CD4-positive, alpha-beta T cell treated with Interleukin-2 at 100 ng/mL for 4 hours (primary cell): ENCODE results near the gene FOXD3.

Experiments
- DNase-seq: peaks from one replicate; pipeline ENCODE4 v3.0.0-alpha.2; 2020; ENCODE audit warnings: low spot score

The FOXD3 gene

DNA sequence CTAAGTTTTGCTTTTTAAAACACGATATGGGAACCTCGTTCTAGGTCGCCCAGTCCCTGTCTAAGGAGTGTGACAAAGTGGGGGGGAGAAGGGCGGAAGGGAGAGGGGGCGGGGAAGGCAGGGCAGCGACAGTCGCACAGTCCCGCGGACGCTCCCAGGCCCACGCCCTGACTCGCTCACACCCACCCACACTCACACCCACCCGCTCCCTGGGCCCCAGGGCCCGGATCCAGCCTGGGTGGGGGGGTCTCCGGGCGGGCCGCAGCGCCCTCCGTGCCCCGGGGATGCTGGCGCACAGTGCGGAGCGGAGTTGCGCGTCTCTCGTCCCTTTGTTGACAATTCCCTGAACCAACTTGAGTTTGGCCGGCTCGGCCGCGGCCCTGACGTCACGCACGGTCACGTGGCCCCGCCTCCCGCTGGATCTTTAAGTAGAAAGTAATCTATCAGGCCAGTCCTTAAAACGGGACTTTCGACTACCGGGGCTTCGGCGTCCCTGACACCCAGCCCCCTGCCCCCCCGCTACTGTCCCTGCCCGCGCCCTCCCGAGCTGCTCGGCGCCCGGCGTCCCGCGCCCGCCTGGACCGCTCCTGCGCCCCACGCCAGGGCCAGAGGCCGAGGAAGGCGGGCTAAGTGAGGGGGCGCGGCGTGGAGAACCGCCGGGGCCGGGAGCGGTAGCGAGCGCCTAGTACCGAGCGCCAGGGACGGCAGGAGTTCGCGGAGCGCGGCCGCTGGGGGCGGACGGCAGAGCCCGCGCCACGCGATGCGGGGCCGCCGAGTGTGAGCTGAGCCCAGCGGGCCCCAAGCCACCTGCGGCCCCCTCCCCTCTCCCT is at the start of gene FOXD3:
TSS of gene FOXD3 (plus strand) at position 454 of the 830 bp plus-strand sequence. CDS start 492 bp downstream, outside the sequence.
- DNase-seq: no peak

DNA sequence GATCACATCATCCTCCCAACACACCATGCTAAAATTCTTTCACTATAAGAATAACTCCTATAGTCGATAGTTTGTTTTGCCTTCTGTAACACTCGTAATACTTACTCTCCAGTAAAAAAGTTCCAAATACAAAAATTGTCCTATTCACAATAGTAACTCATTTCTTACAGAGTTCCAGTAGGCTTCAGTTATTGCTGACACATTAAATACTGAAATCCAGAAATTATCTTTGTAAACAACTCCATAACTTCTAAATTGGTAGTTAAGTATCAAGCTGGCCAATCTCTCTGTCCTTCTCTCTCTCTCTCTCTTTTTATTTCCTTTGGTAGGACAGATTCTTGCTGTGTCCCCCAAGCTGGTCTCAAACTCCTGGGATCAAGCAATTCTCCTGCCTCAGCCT is 49.6 kb upstream of the FOXD3 start:
- DNase-seq: no peak

- DNase-seq: no peak
Observed at GRCh38 chr1:63274371-63274770, 48.0 kb upstream of the FOXD3 start.

DNA sequence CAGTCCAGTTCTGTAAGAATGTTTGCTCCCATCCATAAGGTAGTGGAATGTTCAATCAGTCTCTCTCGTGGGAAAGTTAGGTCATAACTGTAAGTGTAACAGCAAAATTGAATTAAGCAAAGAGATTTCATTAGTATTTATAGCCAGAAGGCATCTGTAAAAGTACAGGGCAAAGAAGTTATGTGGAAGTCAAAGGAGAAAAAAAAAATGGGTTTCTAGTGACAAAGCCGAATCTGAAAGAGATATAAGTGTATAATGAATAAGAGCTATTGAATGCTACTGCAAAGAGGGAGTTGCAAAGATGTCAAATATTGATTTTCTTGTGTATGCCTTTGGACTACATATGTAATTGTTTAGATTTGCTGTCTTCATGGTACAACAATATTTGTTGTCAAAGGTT is 47.4 kb upstream of the FOXD3 start:
- DNase-seq: no peak

GRCh38 chr1:63276624-63277023 is 45.7 kb upstream of the FOXD3 start:
- DNase-seq: no peak

GRCh38 chr1:63277195-63278192 is 44.9 kb upstream of the FOXD3 start:
- DNase-seq: no peak

- no peak for DNase-seq
Observed at GRCh38 chr1:63281753-63282152, 40.6 kb upstream of the FOXD3 start.

- no peak for DNase-seq
Observed at GRCh38 chr1:63289135-63289534, 33.2 kb upstream of the FOXD3 start.

DNA sequence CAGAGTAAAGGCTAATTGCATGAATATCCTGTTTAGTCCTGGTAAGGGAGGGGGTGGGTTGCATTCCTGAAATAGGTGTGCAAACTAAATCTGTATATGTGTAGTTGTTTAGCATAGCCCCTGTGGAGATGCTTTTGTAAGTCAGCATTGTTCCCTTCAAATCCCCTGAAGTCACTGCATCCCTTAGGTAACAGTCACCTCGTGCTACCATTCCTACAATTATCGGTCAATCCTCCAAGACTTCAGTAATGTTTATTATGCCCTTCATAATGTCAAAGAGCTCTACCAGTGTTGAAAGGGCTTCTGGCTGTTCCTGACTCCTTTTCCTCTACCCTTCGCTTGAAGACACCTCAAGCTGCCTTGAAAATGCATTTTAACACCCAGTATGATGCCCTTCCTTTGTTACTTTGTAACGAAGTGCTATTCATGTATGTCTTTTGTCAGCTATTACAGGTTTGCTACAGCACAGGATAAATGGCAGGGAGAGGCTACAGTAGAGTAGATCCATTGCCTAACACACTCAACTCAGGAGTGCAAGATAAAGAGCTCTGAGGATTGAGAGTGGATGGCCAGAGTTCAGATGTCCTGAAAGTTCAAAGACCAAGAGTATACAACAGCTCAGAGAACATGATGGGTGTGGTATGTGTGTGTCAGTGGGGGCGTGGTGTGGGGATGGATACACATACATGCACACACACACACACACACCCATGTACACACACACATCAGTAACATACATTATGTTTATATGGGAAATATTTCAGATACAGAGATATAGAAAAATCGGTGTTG is 27.4 kb upstream of the FOXD3 start:
- no peak for DNase-seq

GRCh38 chr1:63304410-63304809 is 18.0 kb upstream of the FOXD3 start:
- no peak for DNase-seq

DNA sequence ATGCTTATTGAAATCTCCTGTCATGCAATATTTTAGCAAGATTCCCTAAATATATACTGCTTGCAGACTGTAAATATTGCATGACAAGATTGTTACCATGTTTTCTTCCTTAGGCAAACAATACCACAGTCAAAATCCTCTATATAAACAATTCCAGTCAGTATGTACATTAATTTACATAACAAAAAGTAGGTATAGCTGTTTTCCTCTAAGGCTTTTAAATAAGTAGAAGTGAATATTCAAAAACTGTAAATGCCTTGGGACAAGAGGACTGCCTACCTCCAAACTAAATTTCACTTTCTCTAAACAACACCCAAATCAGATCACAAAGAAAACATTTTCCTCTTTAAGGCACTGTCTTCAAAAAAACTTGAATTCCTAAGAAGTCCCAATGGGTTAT is 17.3 kb upstream of the FOXD3 start:
- DNase-seq: no peak

DNA sequence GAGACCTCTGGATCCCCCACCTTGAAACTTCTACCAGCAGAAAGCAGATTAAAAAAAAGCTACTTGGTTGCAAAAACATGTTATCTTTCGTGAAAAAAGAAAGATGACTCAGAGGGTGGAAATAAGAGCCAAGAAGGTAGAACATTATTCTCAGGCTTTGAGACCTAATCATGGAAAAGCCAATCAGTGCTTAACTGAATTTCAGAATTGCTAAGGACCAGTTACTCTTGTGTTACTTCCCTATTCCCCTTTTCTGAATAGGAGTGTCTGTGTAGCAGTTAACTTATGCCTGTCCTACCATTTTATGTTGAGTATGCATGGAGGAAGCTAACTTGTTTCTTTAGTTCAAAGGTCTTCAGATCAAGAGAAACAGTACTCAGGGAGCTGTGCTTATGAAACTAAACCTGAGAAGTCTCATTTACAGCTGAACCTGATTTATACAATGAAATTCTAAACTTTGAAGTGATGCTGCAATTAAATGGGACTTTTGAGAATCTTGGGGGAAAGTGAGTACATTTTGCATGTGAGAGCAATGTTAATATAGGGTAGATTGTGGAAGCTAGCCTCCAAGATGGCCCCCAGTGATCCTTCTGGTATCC is 15.1 kb upstream of the FOXD3 start:
- no peak for DNase-seq

DNA sequence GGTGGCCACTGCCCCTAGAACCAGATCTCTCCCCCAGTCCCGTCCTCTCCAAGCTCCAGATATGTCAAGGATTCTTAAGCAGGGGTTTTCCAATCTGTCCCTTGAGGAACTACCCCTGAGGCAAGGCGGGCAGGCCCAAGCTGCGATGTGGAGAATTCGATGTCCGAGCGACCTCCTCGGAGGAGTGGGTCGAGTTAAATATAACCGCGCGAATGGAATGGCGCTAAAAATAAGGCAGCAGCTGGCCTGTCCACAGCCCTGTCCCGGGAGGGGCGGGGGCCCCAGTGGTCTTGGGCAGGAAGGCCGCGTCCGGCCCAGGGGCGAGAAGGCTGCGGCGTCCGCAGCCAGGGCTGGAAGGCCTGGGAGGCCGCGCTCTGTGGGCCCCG is 5.8 kb upstream of the FOXD3 start:
- DNase-seq: no peak

DNA sequence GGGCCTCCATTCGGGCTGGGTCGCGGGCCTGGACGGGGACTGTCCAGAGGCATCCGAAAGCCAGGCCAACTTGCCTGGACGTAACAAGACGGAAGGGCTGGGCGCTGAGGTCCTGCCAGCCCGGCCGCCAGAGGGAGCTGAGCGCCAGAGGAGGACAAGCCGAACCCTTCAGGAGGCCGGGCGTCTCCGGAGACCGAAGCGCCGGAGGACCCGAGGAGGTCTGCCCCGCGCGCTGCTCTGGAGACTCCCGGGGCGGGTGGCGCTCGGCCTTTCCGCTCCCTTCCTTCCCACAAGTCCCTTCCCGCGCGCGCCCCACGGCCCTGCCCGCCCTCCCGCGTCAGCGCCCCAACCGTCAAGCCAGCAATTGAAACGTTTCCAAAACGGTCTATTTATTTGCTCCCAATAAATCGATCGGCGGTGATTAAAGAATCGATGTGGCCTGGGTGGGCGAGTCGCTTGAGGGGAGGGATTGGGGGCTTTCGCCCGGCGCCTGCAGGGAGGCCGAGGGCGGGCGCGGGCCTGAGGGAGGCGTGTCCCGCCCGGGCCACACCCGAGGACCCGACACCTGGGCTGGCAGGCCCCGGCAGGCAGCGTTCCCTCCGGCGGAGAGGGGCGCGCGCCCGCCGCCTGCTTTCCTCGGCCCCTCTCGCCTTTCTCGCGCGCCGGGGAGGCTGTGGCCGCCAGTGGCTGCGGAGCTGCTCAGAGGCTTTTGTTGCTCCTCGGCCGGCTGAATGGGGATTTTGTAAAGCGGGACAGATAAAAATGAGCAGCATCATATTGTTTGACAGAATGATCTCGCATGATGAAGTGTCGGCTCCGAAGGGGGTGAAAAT is 5.2 kb upstream of the FOXD3 start:
- DNase-seq: peak; percentile 37

GRCh38 chr1:63317817-63318152 is 4.6 kb upstream of the FOXD3 start:
- DNase-seq: no peak

DNA sequence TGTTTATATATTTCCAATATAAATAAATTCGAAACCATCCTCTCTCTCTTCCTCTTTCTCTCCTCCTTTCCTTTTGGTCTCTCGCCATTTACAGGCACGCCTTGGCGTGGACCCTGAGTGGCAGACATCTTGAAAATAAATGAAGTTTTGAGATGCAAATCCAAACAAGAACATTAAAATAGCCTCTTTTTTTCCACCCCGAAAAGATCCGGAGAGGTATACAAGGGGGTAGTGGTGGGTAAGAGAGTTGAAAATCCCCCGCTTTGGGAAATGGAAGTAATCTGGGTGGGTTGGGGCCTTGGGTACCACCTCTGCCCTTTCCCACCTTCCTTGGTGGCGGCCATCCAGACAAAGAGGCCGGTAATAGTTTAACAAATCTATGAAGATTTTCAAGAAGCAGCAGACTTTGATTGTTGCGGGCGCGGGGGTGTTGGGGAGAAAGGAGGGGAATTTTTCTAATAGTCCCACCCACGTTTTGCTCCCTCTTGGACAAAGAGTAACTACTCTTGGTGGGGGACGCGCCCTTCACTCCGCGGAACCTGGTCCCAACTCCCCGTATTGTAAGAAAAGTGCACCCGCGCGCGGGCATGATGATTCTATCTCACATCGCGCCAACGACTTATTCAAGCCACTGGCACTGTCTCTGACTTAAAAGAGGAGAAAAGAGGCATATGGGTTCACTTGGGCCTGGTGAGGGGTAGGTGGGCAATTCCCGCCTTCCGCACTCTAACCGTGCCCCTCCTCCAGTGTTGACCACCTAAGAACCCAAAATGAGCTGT is 4.0 kb upstream of the FOXD3 start:
- no peak for DNase-seq

GRCh38 chr1:63319046-63320021 is 3.0 kb upstream of the FOXD3 start:
- DNase-seq: no peak

DNA sequence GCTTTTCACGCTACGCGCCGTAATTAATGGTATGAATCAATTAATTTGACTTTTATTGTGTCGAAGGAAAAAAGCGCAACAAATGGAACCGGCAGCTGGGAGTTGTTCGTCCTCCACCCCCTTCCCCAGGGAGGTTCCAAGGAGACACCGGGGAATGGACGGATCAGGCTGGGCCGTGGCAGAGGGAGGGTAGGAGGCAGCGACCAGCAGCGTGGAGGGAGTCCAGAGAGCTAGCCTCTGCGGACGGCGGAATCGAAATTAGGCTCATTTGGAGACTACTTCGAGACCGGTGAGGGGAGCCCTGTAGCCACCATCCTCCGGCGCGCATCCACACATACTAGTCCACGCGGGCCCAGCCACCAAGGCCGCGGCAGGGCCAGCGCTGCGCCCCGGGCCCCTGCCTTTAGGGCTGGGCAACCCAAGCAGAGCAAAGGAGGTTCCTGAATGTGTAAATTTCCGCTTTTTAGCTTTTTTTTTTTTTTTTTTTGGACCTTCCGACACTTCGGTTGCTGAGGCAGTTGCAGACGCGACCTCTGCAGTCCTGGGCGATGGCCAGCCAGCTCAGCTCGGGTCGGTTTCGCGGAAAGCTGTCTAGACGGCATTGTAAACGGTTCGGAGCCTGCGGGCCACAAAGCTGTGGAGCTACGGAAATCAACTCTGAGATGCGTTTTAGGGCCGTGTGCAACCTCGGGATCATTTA is 2.2 kb upstream of the FOXD3 start:
- DNase-seq: no peak
